ENCODE data around the gene CBX8.

- TF ChIP-seq GATA3 (IDR thresholded peaks at IDR 0.05; ENCODE audit: low read depth, low read length) (no peak), GATA2 (IDR thresholded peaks at IDR 0.05; ENCODE audit: low read depth, low read length) (no peak)
Measured at GRCh38 chr17:79819085-79819484, 22.2 kb upstream of the CBX8 start.

Measured in SH-SY5Y (cell line).